Brain microvascular endothelial cell (primary cell): ENCODE measurements around the gene RBM11.
"Not testable (repeated sequence)": the region's sequence is repeated elsewhere in the genome, so short reads cannot be mapped to it uniquely, and the experiment has no call there.

ENCODE experiments used
- DNase-seq: peaks from one replicate; pipeline ENCODE4 v3.0.0-alpha.2; 2020
- H3K27ac ChIP-seq: fragments of 250-450 bp; sonication (Bioruptor Pico); 2 replicates; pipeline ENCODE4 v1.5.1; 2020; ENCODE audit warnings: mild to moderate bottlenecking, moderate library complexity
- H3K27me3 ChIP-seq: fragments of 250-450 bp; sonication (Bioruptor Pico); replicated peaks from 2 replicates; pipeline ENCODE4 v1.5.1; 2020; ENCODE audit warnings: mild to moderate bottlenecking
- H3K36me3 ChIP-seq: fragments of 250-450 bp; sonication (Bioruptor Pico); replicated peaks from 2 replicates; pipeline ENCODE4 v1.5.1; 2020; ENCODE audit warnings: mild to moderate bottlenecking
- H3K4me3 ChIP-seq: 2 replicates; pipeline ENCODE4 v1.5.1; 2011; ENCODE audit warnings: low read depth, mild to moderate bottlenecking, control low read depth, low read length, moderate library complexity
- CTCF ChIP-seq: IDR thresholded peaks from 2 replicates; pipeline ENCODE4 v1.5.1; 2011; ENCODE audit warnings: low read depth, mild to moderate bottlenecking, moderate library complexity, low read length, control low read depth, inconsistent platforms; ENCODE audit errors: missing control alignments
- in situ Hi-C: cut with HindIII; loops from 2 replicates; pipeline ENCODE4 v1.10.0; 2017; ENCODE audit warnings: low sequenced_read_pairs, low pct_ligation_motif_present

The RBM11 gene, protein sequence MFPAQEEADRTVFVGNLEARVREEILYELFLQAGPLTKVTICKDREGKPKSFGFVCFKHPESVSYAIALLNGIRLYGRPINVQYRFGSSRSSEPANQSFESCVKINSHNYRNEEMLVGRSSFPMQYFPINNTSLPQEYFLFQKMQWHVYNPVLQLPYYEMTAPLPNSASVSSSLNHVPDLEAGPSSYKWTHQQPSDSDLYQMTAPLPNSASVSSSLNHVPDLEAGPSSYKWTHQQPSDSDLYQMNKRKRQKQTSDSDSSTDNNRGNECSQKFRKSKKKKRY

DNA sequence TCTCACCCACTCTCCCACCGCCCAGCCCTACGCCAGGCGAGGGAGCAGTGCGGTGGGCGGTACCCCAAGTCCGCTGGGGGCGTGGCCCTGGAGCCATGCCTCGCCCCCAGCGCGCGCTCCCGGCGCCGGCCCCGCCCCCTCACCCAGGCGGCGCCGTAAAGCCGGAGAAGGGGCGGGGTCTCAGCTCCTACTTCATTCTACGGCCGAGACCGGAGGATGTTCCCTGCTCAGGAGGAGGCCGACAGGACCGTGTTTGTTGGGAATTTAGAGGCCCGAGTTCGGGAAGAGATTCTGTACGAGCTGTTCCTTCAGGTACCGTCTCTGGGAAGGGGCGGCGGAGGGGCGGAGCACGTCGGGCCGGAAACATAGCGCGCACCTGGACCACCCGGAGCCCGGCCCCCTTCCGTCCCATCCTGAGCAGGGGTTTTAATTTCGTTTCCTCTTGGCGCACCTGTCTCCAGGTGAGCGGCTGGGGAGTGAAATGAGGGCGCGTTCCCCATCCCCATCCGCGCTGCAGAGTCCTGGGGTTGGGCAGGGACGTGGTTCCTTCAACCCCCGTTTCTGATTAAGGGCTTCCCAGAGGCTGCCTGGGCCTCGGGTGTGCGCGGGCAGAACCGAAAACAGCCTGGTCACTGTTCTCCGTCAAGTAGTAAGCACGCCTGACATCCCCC lies at the start of gene RBM11:
RBM11 (plus strand) TSS at position 187 of the 671 bp plus-strand sequence; CDS start at position 217, 30 bp downstream.
- in situ Hi-C loops, result no loop called here

DNA sequence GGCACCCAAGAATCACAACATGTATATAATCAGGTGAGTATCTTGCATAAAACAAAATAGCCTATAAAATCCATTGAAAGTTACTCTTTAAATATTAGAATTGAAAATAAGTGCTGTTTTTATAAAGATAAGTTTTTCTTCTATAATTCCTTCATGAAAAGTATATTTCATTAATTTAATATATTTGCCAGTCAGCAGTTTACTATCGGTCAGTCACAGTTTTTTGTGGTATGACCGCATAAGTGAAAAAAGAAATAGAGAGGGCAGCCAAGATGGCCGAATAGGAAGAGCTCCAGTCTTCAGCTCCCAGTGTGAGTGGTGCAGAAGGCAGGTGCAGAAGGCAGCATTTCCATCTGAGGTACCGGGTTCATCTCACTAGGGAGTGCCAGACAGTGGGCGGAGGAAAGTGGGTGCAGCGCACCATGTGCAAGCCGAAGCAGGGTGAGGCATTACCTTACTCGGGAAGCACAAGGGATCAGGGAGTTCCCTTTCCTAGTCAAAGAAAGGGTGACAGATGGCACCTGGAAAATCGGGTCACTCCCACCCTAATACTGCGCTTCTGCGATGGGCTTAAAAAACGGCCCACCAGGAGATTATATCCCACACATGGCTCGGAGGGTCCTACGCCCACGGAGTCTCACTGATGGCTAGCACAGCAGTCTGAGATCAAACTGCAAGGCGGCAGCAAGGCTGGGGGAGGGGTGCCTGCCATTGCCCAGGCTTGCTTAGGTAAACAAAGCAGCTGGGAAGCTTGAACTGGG lies 49.3 kb upstream of the RBM11 start:
- in situ Hi-C loops, H3K4me3 ChIP-seq: not testable (repeated sequence)

More for the DNA sequence above, at the start of gene RBM11:
- no peaks in the 10 kb centered on the region for H3K36me3 ChIP-seq
- no peaks in the 10 kb centered on the region for H3K27me3 ChIP-seq
- TF ChIP-seq CTCF, result no peak
- peak; percentile 30 for DNase-seq
- no peak within 1 kb of the TSS for H3K27ac ChIP-seq
- H3K4me3 ChIP-seq, result peak within 1 kb of the TSS; percentile 63

GRCh38 chr21:14206222-14206621 lies 9.7 kb upstream of the RBM11 start:
- Histone ChIP-seq H3K4me3 (no peak overlapping the region), H3K36me3 (no peaks in the 10 kb centered on the region), H3K27ac (no peak overlapping the region), H3K27me3 (no peaks in the 10 kb centered on the region)
- no peak for TF ChIP-seq CTCF
- DNase-seq, result no peak
- in situ Hi-C loops, result no loop called here

More for the DNA sequence above, 49.3 kb upstream of the RBM11 start:
- not testable (repeated sequence) for DNase-seq, H3K27ac ChIP-seq, H3K27me3 ChIP-seq, H3K36me3 ChIP-seq

GRCh38 chr21:14210738-14211137 lies 5.2 kb upstream of the RBM11 start, which contains the start of gene LIPI:
Gene LIPI, minus strand, starts transcription at chr21:14210955. Its CDS starts 110 bp downstream, at chr21:14210845.
- TF ChIP-seq CTCF, result no peak
- in situ Hi-C loops, result no loop called here
- H3K27me3 ChIP-seq, result no peaks in the 10 kb centered on the region
- H3K27ac ChIP-seq, result no peak within 1 kb of the TSS
- DNase-seq, result no peak
- no peak within 1 kb of the TSS for H3K4me3 ChIP-seq
- H3K36me3 ChIP-seq, result no peaks in the 10 kb centered on the region

DNA sequence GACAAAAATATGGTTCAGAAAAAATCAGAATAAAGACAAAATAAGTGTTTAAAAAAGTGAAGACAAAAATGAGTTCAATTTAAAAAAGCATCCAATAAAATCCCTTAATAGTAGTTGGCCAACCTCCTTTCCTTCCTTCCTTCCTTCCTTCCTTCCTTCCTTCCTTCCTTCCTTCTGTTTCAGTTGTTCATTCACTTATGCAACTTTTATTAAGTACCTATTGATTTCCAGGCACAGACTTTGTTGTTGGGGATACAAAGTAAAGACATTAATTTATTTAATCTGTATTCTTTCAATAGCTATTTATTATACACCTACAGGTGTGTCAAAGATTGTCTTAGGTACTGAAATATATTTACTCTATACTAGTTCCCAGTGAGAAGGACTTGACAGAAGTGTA lies 2.8 kb upstream of the RBM11 start:
- H3K36me3 ChIP-seq, result no peaks in the 10 kb centered on the region
- no peak overlapping the region for H3K27ac ChIP-seq
- no peaks in the 10 kb centered on the region for H3K27me3 ChIP-seq
- no peak for DNase-seq
- H3K4me3 ChIP-seq, result no peak overlapping the region
- no peak for TF ChIP-seq CTCF
- in situ Hi-C loops, result no loop called here

DNA sequence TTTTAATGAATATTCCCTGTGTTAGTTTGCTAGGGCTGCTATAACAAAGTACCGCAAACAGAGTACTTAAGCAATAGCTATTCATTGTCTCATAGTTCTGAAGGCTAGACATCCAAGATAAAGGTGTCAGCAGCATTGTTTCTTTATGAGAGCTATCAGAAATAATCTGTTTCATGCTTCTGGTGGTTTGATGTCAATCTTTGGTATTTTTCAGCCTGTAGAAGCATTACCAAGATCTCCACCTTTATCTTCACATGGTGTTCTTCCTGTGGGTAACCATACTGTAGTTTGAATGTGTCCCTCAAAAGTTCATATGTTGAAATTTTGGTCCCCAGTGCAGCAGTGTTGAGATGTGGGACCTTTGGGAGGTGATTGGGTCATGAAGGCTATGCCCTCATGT lies 7.4 kb downstream of the RBM11 start:
- Histone ChIP-seq H3K27ac (no peak overlapping the region), H3K27me3 (no peaks in the 10 kb centered on the region), H3K36me3 (no peaks in the 10 kb centered on the region), H3K4me3 (no peak overlapping the region)
- in situ Hi-C loops, result no loop called here
- TF ChIP-seq CTCF, result no peak
- DNase-seq, result no peak
